Posterior cingulate gyrus (tissue), 11 donors: ENCODE results near the gene NAPEPLD.
A peak's percentile ranks its signal among the peaks of the same experiment; 100 is the strongest.
"Not testable (repeated sequence)": the region's sequence is repeated elsewhere in the genome, so short reads cannot be mapped to it uniquely, and the experiment has no call there.

Experiments used
- DNase-seq, 10 donors: peaks; one replicate each; pipeline versions ENCODE4 v3.0.0 to v3.0.0-alpha.2; 2020 to 2021; ENCODE audit warnings: mixed read lengths in 3 of 10
- intact Hi-C: fragments of 100-400 bp; cut with DNase I; formaldehyde crosslinking; loops from one replicate; pipeline ENCODE4 v1.15.1; 2023

The NAPEPLD gene

GRCh38 chr7:103148994-103149807 lies at the start of gene NAPEPLD:
Gene NAPEPLD, minus strand, starts transcription at chr7:103149099. Its CDS starts 20,323 bp downstream, at chr7:103128776.
- DNase-seq = peak; percentile 84 to 98 (median 90)
- intact Hi-C loops = loop anchor here (5.0 kb wide), 1 partner anchor 72 kb away; the partner anchor contains the start of gene ARMC10

GRCh38 chr7:103198079-103198478 lies 49.2 kb upstream of the NAPEPLD start:
- intact Hi-C loops = not testable (repeated sequence)

GRCh38 chr7:103195364-103195763 lies 46.5 kb upstream of the NAPEPLD start:
- DNase-seq, intact Hi-C loops: not testable (repeated sequence)

More at GRCh38 chr7:103198079-103198478, 49.2 kb upstream of the NAPEPLD start:
- not testable (repeated sequence) for DNase-seq

- peak in 3 of 10 donors; percentile 37 to 81 (median 71) for DNase-seq
- intact Hi-C loops = not testable (repeated sequence)
Measured at GRCh38 chr7:103172415-103173146, 23.7 kb upstream of the NAPEPLD start.

DNA sequence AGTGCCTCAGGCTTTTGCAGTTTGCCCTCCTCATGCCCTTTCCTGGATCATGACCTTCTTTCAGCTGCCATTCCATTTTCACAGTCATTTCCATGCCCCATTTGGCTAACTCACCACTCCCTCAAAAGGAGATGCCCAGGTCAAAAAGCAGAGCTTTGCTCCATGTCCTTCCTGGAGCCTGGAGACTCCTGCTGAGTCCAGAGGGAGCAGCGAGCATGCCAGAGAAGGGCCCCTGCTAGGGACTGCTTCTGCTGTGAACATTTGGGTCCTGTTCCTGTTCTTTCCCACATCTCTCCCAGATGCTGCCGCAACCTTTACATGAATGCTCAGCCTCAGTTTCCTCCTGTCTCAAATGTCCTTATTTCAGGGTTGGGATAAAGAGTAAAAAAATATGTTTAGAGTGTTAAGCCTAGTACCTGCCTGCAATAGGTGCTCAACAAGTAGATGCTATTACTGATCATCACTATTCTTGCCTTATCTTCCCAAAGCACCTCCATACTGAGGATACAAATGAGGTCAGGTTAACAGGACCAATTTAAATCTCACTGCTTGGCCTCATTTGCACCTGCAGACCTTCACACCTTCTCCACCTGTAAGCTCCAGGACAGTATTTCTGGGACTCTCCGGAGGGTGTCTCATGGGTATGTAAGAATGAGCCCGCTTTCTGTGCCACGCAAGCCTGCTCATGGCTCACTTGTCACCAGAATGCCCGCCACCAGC lies 23.0 kb upstream of the NAPEPLD start:
- intact Hi-C loops, DNase-seq: not testable (repeated sequence)

DNA sequence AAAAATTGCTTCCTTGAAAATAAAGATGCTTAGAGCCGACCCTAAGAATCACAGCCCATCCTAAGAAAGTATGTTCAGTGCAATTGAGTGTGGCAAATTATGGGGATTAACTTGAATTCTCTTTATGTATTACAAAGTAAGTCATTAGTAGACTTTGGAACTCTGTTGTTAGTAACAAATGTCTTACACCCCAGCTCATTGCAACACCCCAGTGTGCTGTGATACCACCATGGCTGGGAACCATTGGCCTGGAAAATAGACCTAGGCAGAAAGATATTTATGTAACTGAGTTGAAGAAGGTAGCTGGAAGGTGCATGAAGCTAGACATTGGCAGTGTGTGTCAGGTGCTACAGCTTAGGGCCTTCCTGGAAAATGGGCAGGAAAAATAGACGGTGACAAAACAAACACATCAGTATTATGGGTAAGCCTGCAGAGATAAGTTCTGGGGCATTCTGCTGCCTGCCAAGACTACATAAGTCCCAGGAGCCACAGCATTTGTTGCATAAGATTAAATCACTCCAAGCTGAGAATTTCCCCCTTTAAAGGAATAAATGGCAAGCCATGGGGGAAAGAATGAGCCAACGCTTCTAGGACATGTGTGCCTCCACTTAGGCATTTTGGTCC lies 18.1 kb upstream of the NAPEPLD start:
- intact Hi-C loops, DNase-seq: not testable (repeated sequence)

DNA sequence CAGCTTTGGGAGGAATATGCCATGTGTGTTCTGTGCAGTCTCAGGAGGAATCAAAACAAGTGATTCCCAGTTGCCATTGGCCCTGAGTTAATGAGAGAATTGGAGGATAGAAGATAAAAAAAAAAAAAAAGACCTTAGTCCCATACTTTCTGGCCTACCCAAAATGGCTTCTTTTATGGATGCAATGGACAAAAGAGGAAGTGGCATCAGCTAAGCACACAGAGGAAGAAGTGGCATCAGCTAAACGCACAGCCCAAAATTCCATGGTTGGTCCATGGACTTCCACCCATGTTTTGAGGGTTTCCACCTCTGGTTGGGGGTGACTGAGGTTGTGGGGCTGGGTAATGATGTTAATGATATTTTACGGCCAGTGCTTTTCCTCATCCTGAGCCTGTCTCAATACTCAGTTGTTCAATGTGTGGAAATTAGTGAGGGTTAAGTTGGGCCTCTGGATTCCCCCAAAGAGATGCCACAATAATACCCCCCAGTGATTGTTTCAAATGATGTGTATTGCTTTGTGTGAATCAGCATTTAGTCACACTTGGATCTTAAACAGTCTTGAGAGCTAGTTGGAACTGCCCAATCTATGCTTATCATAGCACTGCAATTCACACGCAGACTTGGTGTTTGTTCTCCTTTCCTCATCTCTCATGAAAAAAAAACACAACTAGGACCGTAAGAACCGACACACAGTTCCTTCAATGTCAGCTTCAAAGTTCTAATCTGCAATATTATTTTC lies 14.4 kb upstream of the NAPEPLD start:
- DNase-seq, intact Hi-C loops: not testable (repeated sequence)

DNA sequence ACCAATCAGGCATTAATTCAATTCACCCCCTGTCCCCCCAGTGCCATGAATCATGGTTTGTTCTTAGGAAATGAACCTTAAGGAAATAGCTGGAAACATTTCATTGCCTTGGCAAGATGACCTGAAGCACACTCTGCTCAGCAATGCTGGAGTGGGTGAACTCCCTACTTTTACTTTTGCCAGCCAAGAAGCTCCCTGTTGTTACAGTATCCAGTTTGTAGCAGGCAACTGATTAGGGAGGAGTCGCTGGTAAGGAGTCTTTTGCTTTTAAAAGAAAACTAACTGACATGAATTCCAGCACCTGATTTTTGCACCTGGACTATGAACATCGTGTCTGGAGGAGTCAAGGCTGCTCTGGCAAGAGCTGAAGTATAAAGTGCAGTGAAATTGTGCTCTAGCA lies 13.7 kb upstream of the NAPEPLD start:
- intact Hi-C loops, DNase-seq: not testable (repeated sequence)

DNA sequence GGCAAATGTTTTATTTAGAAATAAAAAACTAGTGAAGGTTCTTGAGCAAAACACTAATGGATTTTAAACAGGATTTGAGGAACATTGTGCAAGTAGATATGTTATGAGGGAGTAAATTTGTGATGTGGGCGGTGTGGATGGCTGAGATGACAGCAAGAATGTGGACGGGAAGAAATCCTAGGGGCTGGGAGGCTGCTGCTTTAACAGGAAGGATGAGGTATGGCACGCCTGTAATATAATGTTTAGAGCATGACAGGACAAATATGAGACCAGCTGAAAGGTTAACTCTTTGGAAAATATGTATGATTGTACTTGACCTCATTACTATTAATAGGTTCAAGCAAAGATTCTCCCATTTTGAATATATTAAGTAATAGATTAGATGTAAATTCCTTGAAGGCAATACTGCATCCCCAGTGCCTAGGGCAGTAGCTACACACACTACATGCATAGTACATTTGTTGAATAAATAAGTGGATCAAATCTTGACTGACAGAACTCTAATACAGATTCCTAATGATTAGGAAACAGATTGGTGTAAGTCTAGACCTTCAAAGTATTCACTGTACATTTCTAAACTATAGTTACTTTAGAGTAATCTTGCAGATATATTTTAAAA lies 13.2 kb upstream of the NAPEPLD start:
- DNase-seq, intact Hi-C loops: not testable (repeated sequence)

GRCh38 chr7:103159072-103159471 lies 10.2 kb upstream of the NAPEPLD start:
- DNase-seq = not testable (repeated sequence)

DNA sequence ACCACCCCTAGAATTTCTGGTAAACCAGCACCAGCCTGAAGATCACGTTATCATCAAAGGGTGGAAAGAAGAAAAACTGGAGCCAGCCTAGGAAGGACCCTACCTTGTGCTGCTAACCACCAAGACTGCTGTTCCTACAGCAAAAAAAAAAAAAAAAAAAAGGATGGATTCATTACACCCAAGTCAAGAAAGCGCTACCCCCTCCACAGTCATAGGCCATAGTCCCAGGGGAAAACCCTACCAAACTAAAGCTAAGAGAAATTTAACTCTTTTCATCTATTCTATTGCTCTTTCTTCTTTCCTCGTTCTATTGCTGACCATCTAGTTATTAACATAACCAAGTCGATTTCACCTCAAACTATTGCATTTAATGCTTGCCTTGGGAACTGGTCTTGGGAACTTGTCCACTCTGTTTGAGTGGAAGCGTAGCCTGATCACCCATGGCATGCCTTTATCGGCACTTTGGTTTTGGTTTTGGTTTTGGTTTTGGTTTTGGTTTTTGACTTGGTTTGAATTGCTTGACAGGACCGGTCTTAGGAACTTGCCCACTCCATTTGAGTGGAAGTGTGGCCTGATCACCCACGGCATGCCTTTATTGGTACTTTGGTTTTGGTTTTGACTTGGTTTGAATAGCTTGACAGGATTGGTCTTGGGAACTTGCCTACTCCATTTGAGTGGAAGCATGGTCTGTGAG lies 6.6 kb upstream of the NAPEPLD start:
- intact Hi-C loops, DNase-seq: not testable (repeated sequence)

More at GRCh38 chr7:103159072-103159471, 10.2 kb upstream of the NAPEPLD start:
- intact Hi-C loops = not testable (repeated sequence)

DNA sequence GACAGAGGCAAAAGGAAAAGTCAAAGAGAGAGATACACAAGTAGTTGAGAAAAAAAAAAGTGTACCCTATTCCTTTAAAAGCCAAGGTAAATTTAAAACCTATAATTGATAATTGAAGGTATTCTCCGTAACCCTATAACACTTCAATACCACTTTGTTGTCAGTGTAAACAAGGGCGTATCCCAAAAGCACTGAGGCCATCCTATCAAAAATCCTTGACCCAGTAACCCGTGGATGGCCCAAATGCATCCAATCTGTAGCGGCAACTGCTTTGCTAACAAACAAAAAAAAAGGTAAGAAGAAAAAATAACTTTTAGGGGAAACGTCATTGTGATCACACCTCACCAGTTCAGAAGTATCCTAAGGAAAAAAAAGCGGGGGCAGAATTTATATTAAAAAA lies 5.1 kb upstream of the NAPEPLD start:
- intact Hi-C loops = no loop called here

GRCh38 chr7:103152744-103153617 lies 4.1 kb upstream of the NAPEPLD start:
- intact Hi-C loops = not testable (repeated sequence)
- DNase-seq = peak in 1 of 10 donors; percentile 80

More for the DNA sequence above, 5.1 kb upstream of the NAPEPLD start:
- no peak for DNase-seq

DNA sequence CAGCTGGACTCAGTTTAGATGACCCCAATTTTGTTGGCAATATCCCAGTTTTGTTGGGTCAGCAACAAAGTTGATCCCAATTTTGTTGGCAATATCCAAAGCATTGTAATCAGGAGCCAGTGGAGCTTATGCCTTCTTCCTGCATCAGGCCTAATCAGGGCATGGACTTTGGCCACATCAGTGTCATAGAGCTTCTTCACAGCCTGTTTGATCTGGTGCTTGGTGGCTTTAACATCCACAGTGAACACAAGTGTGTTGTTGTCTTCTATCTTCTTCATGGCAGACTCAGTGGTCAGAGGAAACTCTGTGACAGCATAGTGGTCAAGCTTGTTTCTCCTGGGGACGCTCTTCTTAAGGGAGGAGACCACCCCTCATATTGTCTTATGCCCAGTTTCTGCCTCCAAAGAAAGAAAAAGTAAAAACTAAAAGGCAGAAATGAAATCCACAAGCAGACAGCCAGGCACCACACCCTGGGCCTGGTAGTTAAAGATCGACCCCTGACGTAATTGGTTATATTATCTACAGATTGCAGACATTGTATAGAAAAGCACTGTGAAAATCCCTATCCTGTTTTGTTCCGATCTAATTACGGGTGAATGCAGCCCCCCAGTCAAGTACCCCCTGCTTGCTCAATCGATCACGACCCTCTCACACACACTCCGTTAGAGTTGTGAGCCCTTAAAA lies 3.2 kb upstream of the NAPEPLD start:
- DNase-seq, intact Hi-C loops: not testable (repeated sequence)

- intact Hi-C loops = no loop called here
- DNase-seq = no peak
Measured at GRCh38 chr7:103150192-103150591, 1.3 kb upstream of the NAPEPLD start.

GRCh38 chr7:103149808-103150180 lies 895 bp upstream of the NAPEPLD start:
- intact Hi-C loops = loop anchor here (5.0 kb wide), 1 partner anchor 72 kb away; the partner anchor contains the start of gene ARMC10
- DNase-seq = no peak
